Activated CD8-positive, alpha-beta T cell treated with anti-CD3 and anti-CD28 coated beads for 36 hours (primary cell): ENCODE results near the gene TMEM190. TPM values are rescaled to one million over a fixed set of nuclear protein-coding genes. Genes with fewer than 3 reads are reported as not detected.

Experiments
- ATAC-seq: fragments of 200-7000 bp; cut with Tn5 transposase; one replicate; pipeline ENCODE4 v1.10.0; 2021; ENCODE audit warnings: mild to moderate bottlenecking, moderate library complexity
- CTCF ChIA-PET: fragments of 350-600 bp; sonication (Branson Sonifier 250); formaldehyde crosslinking; loops from one replicate; lab custom pipeline; 2021; ENCODE audit warnings: antibody characterized with exemption; lab: Charles Lee
- POLR2A ChIA-PET: fragments of 350-600 bp; sonication (Branson Sonifier 250); formaldehyde crosslinking; loops from one replicate; lab custom pipeline; 2021; ENCODE audit warnings: antibody characterized with exemption; lab: Charles Lee
- DNase-seq: peaks from one replicate; pipeline ENCODE4 v3.0.0-alpha.2; 2020
- H3K27ac Mint-ChIP-seq: one replicate; pipeline ENCODE4 v1.8.0; 2021; ENCODE audit warnings: mild to moderate bottlenecking, mixed read lengths
- H3K27me3 Mint-ChIP-seq: one replicate; pipeline ENCODE4 v1.8.0; 2021; ENCODE audit warnings: mixed read lengths
- H3K36me3 Mint-ChIP-seq: one replicate; pipeline ENCODE4 v1.8.0; 2021; ENCODE audit warnings: low read depth, mixed read lengths
- H3K4me1 Mint-ChIP-seq: one replicate; pipeline ENCODE4 v1.8.0; 2021; ENCODE audit warnings: low read depth, mixed read lengths
- H3K4me3 Mint-ChIP-seq: one replicate; pipeline ENCODE4 v1.8.0; 2021; ENCODE audit warnings: mild to moderate bottlenecking, moderate library complexity, mixed read lengths
- H3K9me3 Mint-ChIP-seq: one replicate; pipeline ENCODE4 v1.8.0; 2021; ENCODE audit warnings: mixed read lengths
- CTCF ChIP-seq: fragments of 200-600 bp; IDR thresholded peaks from one replicate; pipeline ENCODE4 v1.8.0; 2022; ENCODE audit warnings: antibody characterized with exemption, mild to moderate bottlenecking
- intact Hi-C: fragments of 100-400 bp; cut with micrococcal nuclease; formaldehyde crosslinking; loops from one replicate; pipeline ENCODE4 v1.10.0; 2022
- total RNA-seq, 2 experiments: library from RNA; stranded (reverse); gene quantifications; one replicate each; pipeline ENCODE4 v1.2.3, GENCODE V29; 2021

The TMEM190 gene
- total RNA-seq, 2 experiments from 2014 or later = not detected

- DNase-seq (no peak), ATAC-seq (no peak)
- Mint-ChIP-seq H3K4me1 (peaks cover 5% of the 10 kb centered on the region), H3K27ac (no peak overlapping the region), H3K36me3 (no peaks in the 10 kb centered on the region), H3K9me3 (no peaks in the 10 kb centered on the region), H3K4me3 (no peak overlapping the region), H3K27me3 (peaks cover 22% of the 10 kb centered on the region)
- ChIA-PET POLR2A (interaction anchor here (1.4 kb wide), 1 partner anchor 13 kb away, joined by 4 read pairs; no protein-coding TSS in a partner anchor), CTCF (interaction anchor here (0.5 to 1.0 kb wide), 3 partner anchors 27 to 1594 kb away, joined by 3 read pairs; no protein-coding TSS in a partner anchor)
- TF ChIP-seq CTCF = no peak
- intact Hi-C loops = no loop called here
These were observed 10.7 kb upstream of the TMEM190 start for GRCh38 chr19:55365964-55366363.

GRCh38 chr19:55366790-55367189 is 9.8 kb upstream of the TMEM190 start:
- Mint-ChIP-seq H3K4me3 (no peak overlapping the region), H3K27me3 (peaks cover 30% of the 10 kb centered on the region), H3K36me3 (no peaks in the 10 kb centered on the region), H3K9me3 (no peaks in the 10 kb centered on the region), H3K4me1 (peaks cover 5% of the 10 kb centered on the region), H3K27ac (no peak overlapping the region)
- TF ChIP-seq CTCF = no peak
- ChIA-PET CTCF (interaction anchor here (0.5 to 1.0 kb wide), 2 partner anchors 28 to 225 kb away, joined by 3 read pairs; no protein-coding TSS in a partner anchor), POLR2A (no interaction called here)
- DNase-seq (no peak), ATAC-seq (no peak)
- intact Hi-C loops = no loop called here

- no peak for ATAC-seq
- Mint-ChIP-seq H3K27me3 (peaks cover 38% of the 10 kb centered on the region), H3K4me1 (peaks cover 11% of the 10 kb centered on the region), H3K27ac (no peak overlapping the region), H3K4me3 (no peak overlapping the region), H3K36me3 (no peaks in the 10 kb centered on the region), H3K9me3 (no peaks in the 10 kb centered on the region)
- ChIA-PET CTCF (interaction anchor here (1.4 kb wide), 1 partner anchor 136 kb away, joined by 3 read pairs; no protein-coding TSS in a partner anchor), POLR2A (interaction anchor here (0.9 to 8.1 kb wide), 2 partner anchors 12 to 15 kb away, joined by 3 to 37 read pairs; partner anchors contain the start of gene TMEM238)
- intact Hi-C loops = no loop called here
- no peak for DNase-seq
- no peak for TF ChIP-seq CTCF
These were observed 8.5 kb upstream of the TMEM190 start for GRCh38 chr19:55368106-55368505.

GRCh38 chr19:55368701-55369563 is 7.7 kb upstream of the TMEM190 start:
- H3K36me3 Mint-ChIP-seq = no peaks in the 10 kb centered on the region
- DNase-seq (peak; percentile 50), ATAC-seq (peak; percentile 48)
- peaks cover 15% of the 10 kb centered on the region for H3K4me1 Mint-ChIP-seq
- H3K9me3 Mint-ChIP-seq = no peaks in the 10 kb centered on the region
- H3K27me3 Mint-ChIP-seq = peaks cover 42% of the 10 kb centered on the region
- no peak overlapping the region for H3K4me3 Mint-ChIP-seq
- ChIA-PET POLR2A (interaction anchor here (1.1 to 8.1 kb wide), 2 partner anchors 14 kb away, joined by 4 to 37 read pairs; partner anchors contain the start of genes COX6B2 and TMEM238), CTCF (interaction anchor here (1.4 kb wide), 1 partner anchor 135 kb away, joined by 3 read pairs; no protein-coding TSS in a partner anchor)
- no peak overlapping the region for H3K27ac Mint-ChIP-seq
- intact Hi-C loops = no loop called here
- TF ChIP-seq CTCF = no peak
